Hepatocyte (in vitro differentiated cells): Measurements from ENCODE around the gene LRRC47. TPM values are rescaled to one million over a fixed set of nuclear protein-coding genes. Genes with fewer than 3 reads are reported as not detected.
"Not testable (repeated sequence)": the region's sequence is repeated elsewhere in the genome, so short reads cannot be mapped to it uniquely, and the experiment has no call there.

Experiments used
- DNase-seq: peaks from one replicate; pipeline ENCODE4 v3.0.0-alpha.2; 2016; ENCODE audit warnings: low spot score
- H2AFZ ChIP-seq: fragments of 200-600 bp; sonication (generic); 2 replicates; pipeline ENCODE4 v1.6.0; 2016; ENCODE audit warnings: antibody characterized with exemption, mild to moderate bottlenecking
- H3K27ac ChIP-seq: fragments of 200-600 bp; sonication (generic); 2 replicates; pipeline ENCODE4 v1.5.1; 2016; ENCODE audit warnings: mild to moderate bottlenecking
- H3K27me3 ChIP-seq: fragments of 200-600 bp; sonication (generic); 2 replicates; pipeline ENCODE4 v1.6.1; 2016
- H3K36me3 ChIP-seq: fragments of 200-600 bp; sonication (generic); replicated peaks from 2 replicates; pipeline ENCODE4 v1.5.1; 2016; ENCODE audit warnings: low read depth; ENCODE audit not compliant: insufficient read depth
- H3K4me1 ChIP-seq: fragments of 200-600 bp; sonication (generic); 2 replicates; pipeline ENCODE4 v1.5.1; 2016; ENCODE audit warnings: mild to moderate bottlenecking, moderate library complexity; ENCODE audit not compliant: insufficient read depth
- H3K4me2 ChIP-seq: fragments of 200-600 bp; sonication (generic); 2 replicates; pipeline ENCODE4 v1.6.0; 2016
- H3K4me3 ChIP-seq: fragments of 200-600 bp; sonication (generic); 2 replicates; pipeline ENCODE4 v1.5.1; 2016; ENCODE audit warnings: mild to moderate bottlenecking
- H3K79me2 ChIP-seq: fragments of 200-600 bp; sonication (generic); 2 replicates; pipeline ENCODE4 v1.6.0; 2017; ENCODE audit warnings: mild to moderate bottlenecking
- H3K9me2 ChIP-seq: fragments of 200-600 bp; sonication (generic); replicated peaks from 2 replicates; pipeline ENCODE4 v1.6.0; 2017; ENCODE audit warnings: mild to moderate bottlenecking; ENCODE audit not compliant: insufficient read depth
- H3K9me3 ChIP-seq: fragments of 200-600 bp; sonication (generic); 2 replicates; pipeline ENCODE4 v1.5.1; 2016; ENCODE audit warnings: low read depth, mild to moderate bottlenecking
- H4K20me1 ChIP-seq: fragments of 200-600 bp; sonication (generic); 2 replicates; pipeline ENCODE4 v1.6.0; 2016; ENCODE audit warnings: mild to moderate bottlenecking; ENCODE audit not compliant: insufficient read depth, poor library complexity, severe bottlenecking
- CTCF ChIP-seq: fragments of 200-600 bp; sonication (generic); IDR thresholded peaks from 2 replicates; pipeline ENCODE4 v1.5.1; 2016; ENCODE audit warnings: antibody characterized with exemption, mild to moderate bottlenecking; ENCODE audit not compliant: poor library complexity
- EZH2 ChIP-seq: fragments of 200-600 bp; sonication (generic); IDR thresholded peaks from 2 replicates; pipeline ENCODE4 v1.6.1; 2016; ENCODE audit warnings: antibody characterized with exemption, mild to moderate bottlenecking, borderline replicate concordance
- EZH2phosphoT487 ChIP-seq: fragments of 200-600 bp; sonication (generic); IDR thresholded peaks from one replicate; pipeline ENCODE4 v1.6.1; 2018; ENCODE audit warnings: antibody characterized with exemption, mild to moderate bottlenecking, low read depth, moderate library complexity; ENCODE audit not compliant: unreplicated experiment, severe bottlenecking
- WGBS: methylation state at CpG from one replicate; pipeline ENCODE4 v1.1.6; 2016; ENCODE audit warnings: low lambda C conversion rate; ENCODE audit errors: missing lambda C conversion rate; 5-methylcytosine and 5-hydroxymethylcytosine counted together
- polyA plus RNA-seq: library from polyadenylated mRNA; unstranded; fragments of >200 nt; fragmentation: Nextera tagmentation; extraction: Ambion mirVana; gene quantifications from 2 replicates; pipeline ENCODE4 v1.2.1, GENCODE V29; 2016
- total RNA-seq: library from RNA; depleted of rRNA; stranded (reverse); fragments of >200 nt; gene quantifications from 2 replicates; pipeline ENCODE4 v1.2.3, GENCODE V29; 2014

LRRC47 gene
- total and polyA plus RNA-seq, 2 experiments from 2014 or later = 36.2 to 38.8 TPM

- no peaks in the 10 kb centered on the region for H3K79me2 ChIP-seq
- no peaks in the 10 kb centered on the region for H4K20me1 ChIP-seq
- H3K4me3 ChIP-seq = no peak overlapping the region
- WGBS = 72% methylated on average over 7 of the region's 7 CpGs
- no peaks in the 10 kb centered on the region for H3K4me1 ChIP-seq
- TF ChIP-seq CTCF (no peak), EZH2 (no peak), EZH2phosphoT487 (no peak)
- H3K9me2 ChIP-seq = no peaks in the 10 kb centered on the region
- H3K36me3 ChIP-seq = no peaks in the 10 kb centered on the region
- no peak overlapping the region for H2AFZ ChIP-seq
- DNase-seq = no peak
- no peaks in the 10 kb centered on the region for H3K27me3 ChIP-seq
- no peak overlapping the region for H3K4me2 ChIP-seq
- no peaks in the 10 kb centered on the region for H3K9me3 ChIP-seq
- no peak overlapping the region for H3K27ac ChIP-seq
These were observed 13.4 kb upstream of the LRRC47 start for GRCh38 chr1:3809680-3810079.

GRCh38 chr1:3807769-3808168 is 11.5 kb upstream of the LRRC47 start:
- WGBS = 61% methylated on average over 5 of the region's 5 CpGs
- H3K9me2 ChIP-seq = no peaks in the 10 kb centered on the region
- no peaks in the 10 kb centered on the region for H3K4me1 ChIP-seq
- no peaks in the 10 kb centered on the region for H3K9me3 ChIP-seq
- no peaks in the 10 kb centered on the region for H3K79me2 ChIP-seq
- no peak overlapping the region for H3K4me3 ChIP-seq
- H3K27me3 ChIP-seq = no peaks in the 10 kb centered on the region
- no peaks in the 10 kb centered on the region for H4K20me1 ChIP-seq
- H2AFZ ChIP-seq = no peak overlapping the region
- H3K4me2 ChIP-seq = no peak overlapping the region
- no peak for DNase-seq
- TF ChIP-seq EZH2 = no peak
- no peak for TF ChIP-seq CTCF
- H3K27ac ChIP-seq = no peak overlapping the region
- H3K36me3 ChIP-seq = no peaks in the 10 kb centered on the region

GRCh38 chr1:3805038-3805437 is 8.7 kb upstream of the LRRC47 start:
- Histone ChIP-seq H3K9me3 (no peaks in the 10 kb centered on the region), H3K79me2 (no peaks in the 10 kb centered on the region), H4K20me1 (no peaks in the 10 kb centered on the region), H3K36me3 (no peaks in the 10 kb centered on the region), H3K27ac (no peak overlapping the region), H3K9me2 (no peaks in the 10 kb centered on the region), H3K27me3 (no peaks in the 10 kb centered on the region), H2AFZ (no peak overlapping the region), H3K4me2 (no peak overlapping the region), H3K4me3 (no peak overlapping the region), H3K4me1 (no peaks in the 10 kb centered on the region)
- no peak for TF ChIP-seq CTCF
- TF ChIP-seq EZH2 = no peak
- no peak for DNase-seq
- WGBS = 88% methylated on average over 11 of the region's 11 CpGs

- H2AFZ ChIP-seq, H3K79me2 ChIP-seq, H3K27ac ChIP-seq, H3K9me3 ChIP-seq, H3K36me3 ChIP-seq, H3K4me3 ChIP-seq, H4K20me1 ChIP-seq, DNase-seq, H3K4me2 ChIP-seq, H3K9me2 ChIP-seq, H3K27me3 ChIP-seq, H3K4me1 ChIP-seq: not testable (repeated sequence)
- WGBS = 83% methylated on average over 7 of the region's 7 CpGs
These were observed 8.3 kb upstream of the LRRC47 start for GRCh38 chr1:3804627-3804944.
